B cell (primary cell): Measurements from ENCODE around the gene MAPK8.

Experiments used
- EZH2 ChIP-seq: IDR thresholded peaks from 2 replicates; pipeline ENCODE4 v1.6.1; 2012; ENCODE audit warnings: borderline replicate concordance, low read depth, mild to moderate bottlenecking, moderate library complexity, low read length; ENCODE audit not compliant: insufficient read depth, poor library complexity, severe bottlenecking
- TF ChIP-seq, protein P1 (sequence below): fragments of 200-600 bp; IDR thresholded peaks from one replicate; pipeline ENCODE4 v1.8.0; 2022; ENCODE audit warnings: antibody characterized with exemption, mild to moderate bottlenecking

DNA sequence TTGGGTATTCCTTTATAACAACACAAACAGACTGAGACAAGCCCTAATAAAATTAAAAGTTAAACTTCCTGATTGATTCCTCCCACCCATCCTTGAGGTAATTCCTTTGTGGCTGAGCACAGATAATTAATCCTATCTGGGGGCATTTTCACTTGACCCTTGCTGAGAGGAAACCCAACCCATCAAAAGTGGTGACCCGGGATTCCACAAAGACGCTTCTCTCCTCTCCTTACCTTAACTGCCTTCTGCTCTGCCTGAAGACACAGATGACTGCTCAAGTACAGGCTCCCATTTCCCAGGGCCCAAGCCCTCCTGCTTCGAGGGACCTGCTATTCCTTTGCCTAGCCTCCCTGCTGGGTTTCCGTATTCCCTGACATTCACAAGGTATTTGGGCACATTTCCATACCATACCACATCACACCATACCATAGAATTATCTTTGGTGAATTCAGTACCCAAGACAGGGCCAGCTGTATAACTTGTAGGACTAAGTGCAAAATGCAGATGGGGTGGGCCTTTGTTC lies 9.8 kb upstream of the MAPK8 start:
- TF ChIP-seq, protein P1, sequence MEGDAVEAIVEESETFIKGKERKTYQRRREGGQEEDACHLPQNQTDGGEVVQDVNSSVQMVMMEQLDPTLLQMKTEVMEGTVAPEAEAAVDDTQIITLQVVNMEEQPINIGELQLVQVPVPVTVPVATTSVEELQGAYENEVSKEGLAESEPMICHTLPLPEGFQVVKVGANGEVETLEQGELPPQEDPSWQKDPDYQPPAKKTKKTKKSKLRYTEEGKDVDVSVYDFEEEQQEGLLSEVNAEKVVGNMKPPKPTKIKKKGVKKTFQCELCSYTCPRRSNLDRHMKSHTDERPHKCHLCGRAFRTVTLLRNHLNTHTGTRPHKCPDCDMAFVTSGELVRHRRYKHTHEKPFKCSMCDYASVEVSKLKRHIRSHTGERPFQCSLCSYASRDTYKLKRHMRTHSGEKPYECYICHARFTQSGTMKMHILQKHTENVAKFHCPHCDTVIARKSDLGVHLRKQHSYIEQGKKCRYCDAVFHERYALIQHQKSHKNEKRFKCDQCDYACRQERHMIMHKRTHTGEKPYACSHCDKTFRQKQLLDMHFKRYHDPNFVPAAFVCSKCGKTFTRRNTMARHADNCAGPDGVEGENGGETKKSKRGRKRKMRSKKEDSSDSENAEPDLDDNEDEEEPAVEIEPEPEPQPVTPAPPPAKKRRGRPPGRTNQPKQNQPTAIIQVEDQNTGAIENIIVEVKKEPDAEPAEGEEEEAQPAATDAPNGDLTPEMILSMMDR = no peak
- no peak for TF ChIP-seq EZH2
